ENCODE data around the gene APCDD1. TPM values are rescaled to one million over a fixed set of nuclear protein-coding genes. Genes with fewer than 3 reads are reported as not detected.
A peak's percentile ranks its signal among the peaks of the same experiment; 100 is the strongest.

The APCDD1 gene
- total and polyA plus RNA-seq, 2 experiments from 2014 or later: 69.6 to 114 TPM

- Histone ChIP-seq H3K4me2 (peak overlapping the region; percentile 40), H3K4me1 (ENCODE audit: insufficient read depth) (peaks cover 5% of the 10 kb centered on the region), H4K20me1 (ENCODE audit: insufficient read depth, poor library complexity, severe bottlenecking) (no peaks in the 10 kb centered on the region), H3K4me3 (no peak overlapping the region), H3K27ac (peak overlapping the region; percentile 15), H3K79me2 (no peaks in the 10 kb centered on the region), H3K27me3 (no peaks in the 10 kb centered on the region), H3K9me2 (replicated peaks; ENCODE audit: insufficient read depth) (no peaks in the 10 kb centered on the region), H3K36me3 (replicated peaks; ENCODE audit: insufficient read depth, low read depth) (no peaks in the 10 kb centered on the region), H3K9me3 (ENCODE audit: low read depth) (no peaks in the 10 kb centered on the region), H2AFZ (no peak overlapping the region)
- 81% methylated on average over 2 of the region's 2 CpGs for WGBS (ENCODE audit: low lambda C conversion rate, missing lambda C conversion rate)
- TF ChIP-seq EZH2 (IDR thresholded peaks at IDR 0.05; ENCODE audit: borderline replicate concordance) (no peak), CTCF (IDR thresholded peaks at IDR 0.05; ENCODE audit: poor library complexity) (no peak), EZH2phosphoT487 (IDR thresholded peaks at IDR 0.05; ENCODE audit: low read depth, severe bottlenecking, unreplicated experiment) (no peak)
- DNase-seq (ENCODE audit: low spot score): no peak
These were observed 64.9 kb downstream of the APCDD1 start for GRCh38 chr18:10519366-10519765.

- WGBS (ENCODE audit: low lambda C conversion rate, missing lambda C conversion rate): 32% methylated on average over 17 of the region's 17 CpGs
- peak overlapping the region; percentile 40 for H3K4me2 ChIP-seq
- H3K36me3 ChIP-seq (replicated peaks; ENCODE audit: insufficient read depth, low read depth): no peaks in the 10 kb centered on the region
- H3K9me2 ChIP-seq (replicated peaks; ENCODE audit: insufficient read depth): no peaks in the 10 kb centered on the region
- peak; percentile 93 for DNase-seq (ENCODE audit: low spot score)
- no peaks in the 10 kb centered on the region for H3K9me3 ChIP-seq (ENCODE audit: low read depth)
- TF ChIP-seq CTCF (IDR thresholded peaks at IDR 0.05; ENCODE audit: poor library complexity) (peak; percentile 96), EZH2 (IDR thresholded peaks at IDR 0.05; ENCODE audit: borderline replicate concordance) (no peak)
- H3K27me3 ChIP-seq: no peaks in the 10 kb centered on the region
- no peak overlapping the region for H2AFZ ChIP-seq
- H3K27ac ChIP-seq: peak overlapping the region; percentile 15
- H3K4me3 ChIP-seq: no peak overlapping the region
- H3K79me2 ChIP-seq: no peaks in the 10 kb centered on the region
- H4K20me1 ChIP-seq (ENCODE audit: insufficient read depth, poor library complexity, severe bottlenecking): no peaks in the 10 kb centered on the region
- H3K4me1 ChIP-seq (ENCODE audit: insufficient read depth): peaks cover 5% of the 10 kb centered on the region
These were observed 65.8 kb downstream of the APCDD1 start for GRCh38 chr18:10519999-10520935.

- no peak overlapping the region for H3K4me2 ChIP-seq
- no peak overlapping the region for H3K27ac ChIP-seq
- no peaks in the 10 kb centered on the region for H3K36me3 ChIP-seq (replicated peaks; ENCODE audit: insufficient read depth, low read depth)
- TF ChIP-seq CTCF (IDR thresholded peaks at IDR 0.05; ENCODE audit: poor library complexity): no peak
- no peak for TF ChIP-seq EZH2 (IDR thresholded peaks at IDR 0.05; ENCODE audit: borderline replicate concordance)
- TF ChIP-seq EZH2phosphoT487 (IDR thresholded peaks at IDR 0.05; ENCODE audit: low read depth, severe bottlenecking, unreplicated experiment): no peak
- WGBS (ENCODE audit: low lambda C conversion rate, missing lambda C conversion rate): 85% methylated on average over 8 of the region's 8 CpGs
- H3K9me2 ChIP-seq (replicated peaks; ENCODE audit: insufficient read depth): no peaks in the 10 kb centered on the region
- no peaks in the 10 kb centered on the region for H3K27me3 ChIP-seq
- H2AFZ ChIP-seq: no peak overlapping the region
- peaks cover 5% of the 10 kb centered on the region for H3K4me1 ChIP-seq (ENCODE audit: insufficient read depth)
- no peak for DNase-seq (ENCODE audit: low spot score)
- H3K9me3 ChIP-seq (ENCODE audit: low read depth): no peaks in the 10 kb centered on the region
- no peaks in the 10 kb centered on the region for H4K20me1 ChIP-seq (ENCODE audit: insufficient read depth, poor library complexity, severe bottlenecking)
- H3K79me2 ChIP-seq: peaks cover 4% of the 10 kb centered on the region
- H3K4me3 ChIP-seq: no peak overlapping the region
These were observed 67.1 kb downstream of the APCDD1 start for GRCh38 chr18:10521566-10521965.

Data from hepatocyte (in vitro differentiated cells).